H9 (cell line): ENCODE data around the gene PITPNB. TPM values are rescaled to one million over a fixed set of nuclear protein-coding genes. Genes with fewer than 3 reads are reported as not detected.

ENCODE experiments used
- DNase-seq: peaks from one replicate; pipeline ENCODE4 v3.0.0-alpha.2; 2017
- H2AFZ ChIP-seq: one replicate; pipeline ENCODE4 v1.6.1; 2013; ENCODE audit warnings: mild to moderate bottlenecking, low read length, control low read depth, moderate library complexity
- H2AK5ac ChIP-seq: 2 replicates; pipeline ENCODE4 v1.6.1; 2013; ENCODE audit warnings: low read length, control low read depth, mixed read lengths; ENCODE audit not compliant: insufficient read length
- H2BK120ac ChIP-seq: one replicate; pipeline ENCODE4 v1.6.1; 2013; ENCODE audit warnings: low read depth, mild to moderate bottlenecking, low read length, control low read depth, inconsistent platforms; ENCODE audit not compliant: poor library complexity, severe bottlenecking
- H2BK12ac ChIP-seq: 2 replicates; pipeline ENCODE4 v1.6.1; 2013; ENCODE audit warnings: low read length, control low read depth, mixed read lengths, low read depth; ENCODE audit not compliant: insufficient read length
- H2BK15ac ChIP-seq: 2 replicates; pipeline ENCODE4 v1.6.1; 2013; ENCODE audit warnings: low read depth, low read length, control low read depth
- H2BK20ac ChIP-seq: one replicate; pipeline ENCODE4 v1.6.1; 2013; ENCODE audit warnings: low read depth, mild to moderate bottlenecking, low read length, control low read depth, inconsistent platforms; ENCODE audit not compliant: poor library complexity, severe bottlenecking
- H2BK5ac ChIP-seq: 2 replicates; pipeline ENCODE4 v1.6.1; 2013; ENCODE audit warnings: low read length, control low read depth, mixed read lengths; ENCODE audit not compliant: insufficient read length
- H3K14ac ChIP-seq: 2 replicates; pipeline ENCODE4 v1.6.1; 2013; ENCODE audit warnings: low read length, control low read depth; ENCODE audit not compliant: insufficient read depth
- H3K18ac ChIP-seq: 2 replicates; pipeline ENCODE4 v1.6.1; 2013; ENCODE audit warnings: low read depth, mild to moderate bottlenecking, mixed read lengths, low read length, control low read depth; ENCODE audit not compliant: insufficient read length
- H3K23ac ChIP-seq: 2 replicates; pipeline ENCODE4 v1.6.1; 2013; ENCODE audit warnings: low read length, control low read depth, mixed read lengths, low read depth; ENCODE audit not compliant: insufficient read length
- H3K23me2 ChIP-seq: 2 replicates; pipeline ENCODE4 v1.6.1; 2013; ENCODE audit warnings: low read depth, mild to moderate bottlenecking, mixed read lengths, low read length, control low read depth; ENCODE audit not compliant: insufficient read length, poor library complexity, severe bottlenecking
- H3K27ac ChIP-seq: 2 replicates; pipeline ENCODE4 v1.5.1; 2013; ENCODE audit warnings: low read length, control low read depth, mixed read lengths, low read depth; ENCODE audit not compliant: insufficient read length
- H3K27me3 ChIP-seq: 2 replicates; pipeline ENCODE4 v1.6.1; 2013; ENCODE audit warnings: low read length, control low read depth, inconsistent platforms; ENCODE audit not compliant: insufficient read depth
- H3K4ac ChIP-seq: 2 replicates; pipeline ENCODE4 v1.6.1; 2013; ENCODE audit warnings: low read depth, mild to moderate bottlenecking, control low read depth, inconsistent platforms, low read length, moderate library complexity
- H3K4me1 ChIP-seq: 2 replicates; pipeline ENCODE4 v1.6.1; 2013; ENCODE audit warnings: low read length, control low read depth, inconsistent platforms; ENCODE audit not compliant: insufficient read depth
- H3K4me2 ChIP-seq: 2 replicates; pipeline ENCODE4 v1.6.1; 2013; ENCODE audit warnings: low read length, control low read depth, mixed read lengths; ENCODE audit not compliant: insufficient read length, insufficient read depth
- H3K56ac ChIP-seq: 2 replicates; pipeline ENCODE4 v1.6.1; 2013; ENCODE audit warnings: low read depth, mild to moderate bottlenecking, mixed read lengths, low read length, control low read depth; ENCODE audit not compliant: insufficient read length
- H3K79me1 ChIP-seq: 2 replicates; pipeline ENCODE4 v1.6.1; 2013; ENCODE audit warnings: low read depth, mild to moderate bottlenecking, moderate library complexity, low read length, control low read depth, inconsistent platforms; ENCODE audit not compliant: insufficient read depth, poor library complexity, severe bottlenecking
- H3K79me2 ChIP-seq: 2 replicates; pipeline ENCODE4 v1.6.1; 2013; ENCODE audit warnings: low read length, control low read depth, inconsistent platforms; ENCODE audit not compliant: insufficient read depth
- H3K9ac ChIP-seq: 2 replicates; pipeline ENCODE4 v1.6.1; 2013; ENCODE audit warnings: low read length, control low read depth, mixed read lengths; ENCODE audit not compliant: insufficient read length; ENCODE audit errors: extremely low read depth
- H3K9me3 ChIP-seq: one replicate; pipeline ENCODE4 v1.6.1; 2013; ENCODE audit warnings: low read depth, low read length, inconsistent platforms; ENCODE audit not compliant: control insufficient read depth
- H3T11ph ChIP-seq: one replicate; pipeline ENCODE4 v1.6.1; 2013; ENCODE audit warnings: mild to moderate bottlenecking, low read length, control low read depth, inconsistent platforms
- H4K20me1 ChIP-seq: one replicate; pipeline ENCODE4 v1.6.1; 2013; ENCODE audit not compliant: control insufficient read depth, insufficient read length, insufficient read depth
- H4K5ac ChIP-seq: 2 replicates; pipeline ENCODE4 v1.6.1; 2013; ENCODE audit warnings: low read depth, mild to moderate bottlenecking, mixed read lengths, low read length, control low read depth; ENCODE audit not compliant: insufficient read length
- H4K8ac ChIP-seq: replicated peaks from 2 replicates; pipeline ENCODE4 v1.6.1; 2013; ENCODE audit warnings: low read length, control low read depth, mixed read lengths, low read depth; ENCODE audit not compliant: insufficient read length
- H4K91ac ChIP-seq: 2 replicates; pipeline ENCODE4 v1.6.1; 2013; ENCODE audit warnings: low read depth, mild to moderate bottlenecking, moderate library complexity, mixed read lengths, low read length, control low read depth; ENCODE audit not compliant: insufficient read length
- H3K27ac Mint-ChIP-seq, 3 experiments: 2 replicates in 2 of 3; 3 replicates in 1 of 3; pipeline ENCODE4 v1.8.0; 2020 to 2021; ENCODE audit warnings: mixed read lengths in 3 of 3, mild to moderate bottlenecking in 1 of 3, moderate library complexity in 1 of 3
- H3K27me3 Mint-ChIP-seq: 2 replicates; pipeline ENCODE4 v1.8.0; 2021; ENCODE audit warnings: low read depth, mild to moderate bottlenecking, moderate library complexity, mixed read lengths
- H3K36me3 Mint-ChIP-seq, 3 experiments: 2 replicates in 2 of 3; 3 replicates in 1 of 3; pipeline ENCODE4 v1.8.0; 2020 to 2021; ENCODE audit warnings: low read depth in 3 of 3, mixed read lengths in 3 of 3; ENCODE audit not compliant: insufficient read depth in 1 of 3
- H3K4me1 Mint-ChIP-seq, 2 experiments: 2 replicates each; pipeline ENCODE4 v1.8.0; 2020; ENCODE audit warnings: mixed read lengths in 2 of 2
- H3K4me3 Mint-ChIP-seq, 2 experiments: 2 replicates in 1 of 2; 3 replicates in 1 of 2; pipeline ENCODE4 v1.8.0; 2020 to 2021; ENCODE audit warnings: mild to moderate bottlenecking in 2 of 2, mixed read lengths in 2 of 2, moderate library complexity in 1 of 2
- H3K9me3 Mint-ChIP-seq, 2 experiments: 2 replicates in 1 of 2; 3 replicates in 1 of 2; pipeline ENCODE4 v1.8.0; 2020; ENCODE audit warnings: mild to moderate bottlenecking in 2 of 2, mixed read lengths in 2 of 2, moderate library complexity in 1 of 2
- CTCF ChIP-seq: fragments of 200-600 bp; sonication (generic); conservative IDR thresholded peaks from 3 replicates; pipeline ENCODE4 v1.8.0; 2021; ENCODE audit warnings: antibody characterized with exemption, mild to moderate bottlenecking
- total RNA-seq: library from RNA; stranded (reverse); gene quantifications from 2 replicates; pipeline ENCODE4 v1.2.1, GENCODE V29; 2021

The PITPNB gene
- total RNA-seq, 1 experiment from 2014 or later = 106 TPM

- Histone ChIP-seq H3K4me1 (no peaks in the 10 kb centered on the region; the same call in 1 of the 2 replicates), H4K91ac (no peak overlapping the region), H4K20me1 (no peaks in the 10 kb centered on the region), H2AFZ (no peak overlapping the region), H3K23ac (no peak overlapping the region), H4K8ac (no peak overlapping the region), H3K79me2 (peaks cover 1% of the 10 kb centered on the region; the same call in 1 of the 2 replicates), H3K56ac (no peak overlapping the region), H3K9ac (no peak overlapping the region), H2AK5ac (no peak overlapping the region), H3K27me3 (no peaks in the 10 kb centered on the region), H2BK12ac (no peak overlapping the region), H2BK5ac (no peak overlapping the region), H3K27ac (no peak overlapping the region), H2BK15ac (no peak overlapping the region), H3K4me2 (no peak overlapping the region), H2BK20ac (no peak overlapping the region), H3K23me2 (no peaks in the 10 kb centered on the region), H3K18ac (no peak overlapping the region), H3T11ph (no peak overlapping the region), H4K5ac (no peak overlapping the region), H3K79me1 (peaks cover 3% of the 10 kb centered on the region), H3K9me3 (no peaks in the 10 kb centered on the region), H3K14ac (no peak overlapping the region), H2BK120ac (no peak overlapping the region), H3K4ac (no peak overlapping the region)
- no peaks in the 10 kb centered on the region for H3K27me3 Mint-ChIP-seq
- H3K27ac Mint-ChIP-seq = no peak overlapping the region
- no peak overlapping the region for H3K4me3 Mint-ChIP-seq
- no peak for DNase-seq
- peaks cover 20 to 40% of the 10 kb centered on the region in 2 experiments for H3K4me1 Mint-ChIP-seq
- TF ChIP-seq CTCF = no peak
- H3K36me3 Mint-ChIP-seq = peaks cover under 1 to 4% (median 1%) of the 10 kb centered on the region in 3 experiments; a peak in 4 of 7 replicates
- no peaks in the 10 kb centered on the region for H3K9me3 Mint-ChIP-seq
These were observed 40.5 kb downstream of the PITPNB start for GRCh38 chr22:27878541-27878940.
